Psoas muscle (tissue), 8 donors: ENCODE results near the gene PASD1. TPM values are rescaled to one million over a fixed set of nuclear protein-coding genes. Genes with fewer than 3 reads are reported as not detected.
A peak's percentile ranks its signal among the peaks of the same experiment; 100 is the strongest.

ENCODE experiments used
- ATAC-seq, 4 donors: fragments of 200-7000 bp; cut with Tn5 transposase; one replicate each; pipeline ENCODE4 v1.9.1; 2020; ENCODE audit warnings: moderate library complexity in 3 of 4, mild to moderate bottlenecking in 2 of 4
- DNase-seq, 2 donors: peaks; one replicate each; pipeline ENCODE4 v3.0.0-alpha.2; 2020
- H3K27ac ChIP-seq: fragments of 200-600 bp; one replicate; pipeline ENCODE4 v1.8.0; 2022
- H3K27me3 ChIP-seq, 3 donors: fragments of 200-600 bp in 1 of 3; one replicate each; pipeline versions ENCODE4 v1.6.1 to v1.8.0; 2013 to 2022; ENCODE audit warnings: low read length in 2 of 3, mild to moderate bottlenecking in 2 of 3, moderate library complexity in 1 of 3; ENCODE audit not compliant: insufficient read depth in 3 of 3
- H3K36me3 ChIP-seq, 2 donors: fragments of 200-600 bp in 1 of 2; one replicate each; pipeline versions ENCODE4 v1.6.1 to v1.8.0; 2013 to 2022; ENCODE audit warnings: low read depth in 1 of 2, mild to moderate bottlenecking in 1 of 2, moderate library complexity in 1 of 2; ENCODE audit not compliant: insufficient read depth in 1 of 2
- H3K4me1 ChIP-seq: fragments of 200-600 bp; one replicate; pipeline ENCODE4 v1.8.0; 2022
- H3K4me3 ChIP-seq: fragments of 200-600 bp; one replicate; pipeline ENCODE4 v1.8.0; 2022; ENCODE audit warnings: mild to moderate bottlenecking
- H3K9me3 ChIP-seq: fragments of 200-600 bp; one replicate; pipeline ENCODE4 v1.8.0; 2022
- WGBS, 3 donors: extraction: QIAGEN DNeasy Blood & Tissue Kit; methylation state at CpG; one replicate each; pipeline versions ENCODE4 v1.1.6 to v1.1.7; 2013; 5-methylcytosine and 5-hydroxymethylcytosine counted together
- intact Hi-C, 2 donors: fragments of 100-400 bp; cut with DNase I; formaldehyde crosslinking; loops; one replicate each; pipeline versions ENCODE4 v1.11.0 to v1.14.2; 2022
- polyA plus RNA-seq, 3 donors: library from polyadenylated mRNA; stranded (reverse); fragments of 200-250 nt; gene quantifications; one replicate each; pipeline ENCODE4 v1.2.3, GENCODE V29; 2013
- total RNA-seq, 4 donors: library from RNA; stranded (reverse); fragmentation: NEBNext Ultra II Directional in 2 of 4; extraction: Animal tissue kit (Norgen Biotek cat#: 25700) in 2 of 4; gene quantifications; one replicate each; pipeline versions ENCODE4 v1.2.1 to v1.2.4, GENCODE V29; 2021 to 2023
- TF ChIP-seq, protein P1 (sequence below): fragments of 200-600 bp; IDR thresholded peaks from one replicate; pipeline ENCODE4 v1.8.0; 2022; ENCODE audit warnings: antibody characterized with exemption
- donor health status: healthy with polysubstance abuse.
- donor health status: DM: no; HTN: no; CAD: no; lungs with moderate emphysema.
- donor health status: Bipolar disorder and iron deficiency.
- donor health status: healthy.
- donor health status: DM: yes; HTN: yes; CAD: no.
- donor health status: DM: no; HTN: no; CAD: no.
- donor health status: DM: no; HTN: no; CAD: no.
- donor health status: DM: yes; HTN: yes; CAD: no.

PASD1 gene
- total and polyA plus RNA-seq, 7 donors, result 0.01 TPM; not detected in 6

DNA sequence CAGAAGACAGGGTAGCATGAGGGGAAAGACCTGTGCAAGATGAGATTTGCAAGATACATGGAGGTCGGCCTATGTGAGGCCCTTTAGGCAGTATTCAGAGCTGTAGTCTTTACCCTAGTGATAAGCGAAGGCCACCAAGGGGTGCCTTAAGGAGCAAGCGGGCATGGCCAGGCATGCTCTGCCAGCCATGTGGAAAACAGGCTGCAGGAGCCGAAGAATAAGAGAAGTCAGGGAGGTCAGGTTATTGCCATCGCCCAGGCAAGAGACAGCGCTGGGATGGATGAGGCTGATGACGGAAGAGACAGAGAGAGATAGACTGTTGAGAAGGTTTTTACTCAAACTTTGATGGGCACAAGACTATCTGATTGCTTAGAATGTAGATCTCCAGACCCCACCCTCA is 145.3 kb downstream of the PASD1 start:
- Histone ChIP-seq H3K9me3 (no peaks in the 10 kb centered on the region), H3K4me1 (no peaks in the 10 kb centered on the region), H3K27me3 (peaks cover 0 to 6% (median 0%) of the 10 kb centered on the region in 3 donors), H3K27ac (no peak overlapping the region), H3K36me3 (no peaks in the 10 kb centered on the region), H3K4me3 (no peak overlapping the region)
- WGBS, 3 donors, result 84 to 96% (median 86%) methylated on average over 7 of the region's 7 CpGs
- ATAC-seq (no peak), DNase-seq (no peak)
- TF ChIP-seq, protein P1, sequence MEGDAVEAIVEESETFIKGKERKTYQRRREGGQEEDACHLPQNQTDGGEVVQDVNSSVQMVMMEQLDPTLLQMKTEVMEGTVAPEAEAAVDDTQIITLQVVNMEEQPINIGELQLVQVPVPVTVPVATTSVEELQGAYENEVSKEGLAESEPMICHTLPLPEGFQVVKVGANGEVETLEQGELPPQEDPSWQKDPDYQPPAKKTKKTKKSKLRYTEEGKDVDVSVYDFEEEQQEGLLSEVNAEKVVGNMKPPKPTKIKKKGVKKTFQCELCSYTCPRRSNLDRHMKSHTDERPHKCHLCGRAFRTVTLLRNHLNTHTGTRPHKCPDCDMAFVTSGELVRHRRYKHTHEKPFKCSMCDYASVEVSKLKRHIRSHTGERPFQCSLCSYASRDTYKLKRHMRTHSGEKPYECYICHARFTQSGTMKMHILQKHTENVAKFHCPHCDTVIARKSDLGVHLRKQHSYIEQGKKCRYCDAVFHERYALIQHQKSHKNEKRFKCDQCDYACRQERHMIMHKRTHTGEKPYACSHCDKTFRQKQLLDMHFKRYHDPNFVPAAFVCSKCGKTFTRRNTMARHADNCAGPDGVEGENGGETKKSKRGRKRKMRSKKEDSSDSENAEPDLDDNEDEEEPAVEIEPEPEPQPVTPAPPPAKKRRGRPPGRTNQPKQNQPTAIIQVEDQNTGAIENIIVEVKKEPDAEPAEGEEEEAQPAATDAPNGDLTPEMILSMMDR, result no peak
- intact Hi-C loops, result no loop called here

DNA sequence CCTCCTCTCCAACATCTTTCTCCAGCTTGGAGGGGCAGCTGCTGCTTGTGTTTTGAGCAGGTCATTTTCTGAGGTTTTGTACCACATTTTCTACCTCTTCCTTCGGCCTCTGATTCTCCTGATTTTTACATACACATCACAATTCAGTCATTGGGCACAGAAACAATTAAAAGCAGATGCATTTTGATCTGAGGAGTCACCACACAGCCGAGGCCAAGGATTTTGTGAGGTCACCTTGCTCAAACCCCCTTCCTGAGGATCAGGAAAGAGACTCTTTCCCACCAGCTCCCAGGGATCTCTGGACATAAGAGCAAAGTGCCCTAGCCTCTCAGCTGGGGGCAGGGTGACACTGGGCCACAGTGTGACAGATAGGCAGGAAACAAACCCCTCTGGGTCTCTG is 147.0 kb downstream of the PASD1 start:
- no peaks in the 10 kb centered on the region for H3K9me3 ChIP-seq
- WGBS, 3 donors, result 61 to 77% (median 64%) methylated on average over 2 of the region's 2 CpGs
- no peak overlapping the region for H3K27ac ChIP-seq
- H3K4me3 ChIP-seq, result no peak overlapping the region
- ATAC-seq (no peak), DNase-seq (no peak)
- intact Hi-C loops, result no loop called here
- H3K36me3 ChIP-seq, result no peaks in the 10 kb centered on the region
- no peaks in the 10 kb centered on the region for H3K4me1 ChIP-seq
- peaks cover 0 to 3% (median 0%) of the 10 kb centered on the region in 3 donors for H3K27me3 ChIP-seq
- TF ChIP-seq, protein P1, result no peak

DNA sequence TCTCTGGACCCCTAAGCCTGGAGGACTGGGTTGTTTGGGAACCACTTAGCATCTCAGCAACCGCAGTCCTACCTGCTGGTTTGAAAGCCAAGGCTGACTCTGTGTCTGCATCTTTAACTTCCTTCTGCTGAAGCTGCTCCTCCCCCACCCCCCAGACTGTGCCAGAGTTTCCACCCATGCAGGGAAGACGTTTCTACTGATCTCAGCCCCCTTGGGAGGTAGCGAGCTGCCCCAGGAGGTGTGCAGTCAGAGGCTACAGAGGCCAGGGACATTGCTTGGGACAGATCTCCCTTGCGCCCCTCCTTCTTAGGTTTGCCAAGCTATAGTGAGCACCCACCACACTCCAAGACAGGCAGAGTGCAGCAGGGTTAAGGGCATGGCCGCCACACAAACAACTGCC is 147.7 kb downstream of the PASD1 start:
- DNase-seq (no peak), ATAC-seq (no peak)
- TF ChIP-seq, protein P1, result no peak
- intact Hi-C loops, result no loop called here
- no peaks in the 10 kb centered on the region for H3K4me1 ChIP-seq
- H3K4me3 ChIP-seq, result no peak overlapping the region
- no peak overlapping the region for H3K27ac ChIP-seq
- no peaks in the 10 kb centered on the region for H3K9me3 ChIP-seq
- no peaks in the 10 kb centered on the region for H3K36me3 ChIP-seq
- peaks cover 0 to 3% (median 0%) of the 10 kb centered on the region in 3 donors for H3K27me3 ChIP-seq
- WGBS, 3 donors, result 48 to 85% (median 61%) methylated on average over 3 to 5 of the region's 5 CpGs

DNA sequence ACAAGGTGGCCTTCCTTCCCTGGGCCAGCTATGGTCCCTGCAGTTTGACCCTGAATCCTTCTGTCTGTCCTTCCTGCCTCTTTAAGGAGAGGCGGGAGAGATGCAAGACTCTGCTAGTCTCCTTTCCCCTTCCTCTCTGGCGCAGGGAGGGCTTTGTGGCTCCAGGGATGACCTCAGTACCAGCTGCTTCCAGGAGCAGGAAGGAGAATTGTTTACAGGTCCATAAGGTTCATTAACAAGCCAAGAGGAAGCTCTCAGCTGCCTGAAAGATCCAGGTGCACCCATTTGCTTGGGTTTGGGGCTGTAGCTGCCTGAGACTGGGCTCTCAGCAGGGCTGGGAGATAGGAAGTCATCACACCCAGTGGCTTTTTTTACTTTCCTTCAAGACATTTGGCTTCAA is 148.3 kb downstream of the PASD1 start:
- H3K9me3 ChIP-seq, result no peaks in the 10 kb centered on the region
- ATAC-seq (peak in 2 of 4 donors; percentile 33 to 35), DNase-seq (no peak)
- TF ChIP-seq, protein P1, result no peak
- peaks cover 0 to 6% (median 0%) of the 10 kb centered on the region in 3 donors for H3K27me3 ChIP-seq
- no peak overlapping the region for H3K4me3 ChIP-seq
- H3K4me1 ChIP-seq, result no peaks in the 10 kb centered on the region
- no peaks in the 10 kb centered on the region for H3K36me3 ChIP-seq
- intact Hi-C loops, result no loop called here
- 16 to 47% (median 24%) methylated on average over 2 of the region's 2 CpGs for WGBS, 3 donors
- H3K27ac ChIP-seq, result no peak overlapping the region

DNA sequence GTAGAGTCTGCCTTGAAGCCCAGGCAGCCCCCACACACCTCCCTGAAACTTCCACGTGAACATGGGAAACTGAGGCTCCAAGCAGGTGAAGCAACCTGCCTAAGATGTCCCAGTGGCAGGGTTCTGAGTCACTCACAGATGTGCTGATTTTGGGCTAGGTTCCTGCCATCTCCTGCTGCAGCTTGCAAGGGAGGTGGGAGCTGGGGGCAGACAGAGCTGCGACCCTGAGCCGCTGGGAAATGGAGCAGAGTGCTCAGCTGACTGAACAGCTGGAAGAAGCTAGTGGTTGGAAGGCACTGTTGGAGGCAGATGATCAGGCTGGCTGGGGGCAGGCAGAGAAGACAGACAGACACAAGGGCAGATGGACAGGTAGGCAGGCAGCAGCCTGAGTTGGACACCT is 148.8 kb downstream of the PASD1 start:
- no peaks in the 10 kb centered on the region for H3K4me1 ChIP-seq
- H3K36me3 ChIP-seq, result no peaks in the 10 kb centered on the region
- no peak overlapping the region for H3K27ac ChIP-seq
- intact Hi-C loops, result no loop called here
- peaks cover 0 to 7% (median 0%) of the 10 kb centered on the region in 3 donors for H3K27me3 ChIP-seq
- H3K4me3 ChIP-seq, result no peak overlapping the region
- 15 to 21% (median 20%) methylated on average over 3 of the region's 3 CpGs for WGBS, 3 donors
- TF ChIP-seq, protein P1, result no peak
- ATAC-seq, result no peak
- no peaks in the 10 kb centered on the region for H3K9me3 ChIP-seq
- no peak for DNase-seq
